Femur (tissue), 1 donor: ENCODE results near the gene C8B.

Experiments used
- DNase-seq: peaks from one replicate; pipeline ENCODE4 v3.0.0-alpha.2; 2017

C8B gene

GRCh38 chr1:56929492-56929891, 36.3 kb downstream of the C8B start:
- DNase-seq: no peak

GRCh38 chr1:56927986-56928385, 37.8 kb downstream of the C8B start:
- DNase-seq: no peak

GRCh38 chr1:56927171-56927570, 38.6 kb downstream of the C8B start:
- no peak for DNase-seq

GRCh38 chr1:56925193-56925592, 40.6 kb downstream of the C8B start:
- DNase-seq: no peak

- no peak for DNase-seq
Measured at GRCh38 chr1:56924116-56924515, 41.7 kb downstream of the C8B start.

GRCh38 chr1:56923201-56923600, 42.6 kb downstream of the C8B start:
- DNase-seq: no peak

- no peak for DNase-seq
Measured at GRCh38 chr1:56922507-56922906, 43.3 kb downstream of the C8B start.

GRCh38 chr1:56922070-56922469, 43.7 kb downstream of the C8B start:
- DNase-seq: no peak

- no peak for DNase-seq
Measured at GRCh38 chr1:56921479-56921878, 44.3 kb downstream of the C8B start.

- peak; percentile 21 for DNase-seq
Measured at GRCh38 chr1:56920591-56921001, 45.2 kb downstream of the C8B start.

- no peak for DNase-seq
Measured at GRCh38 chr1:56917356-56917755, 48.5 kb downstream of the C8B start.

GRCh38 chr1:56916630-56917029, 49.2 kb downstream of the C8B start:
- no peak for DNase-seq

GRCh38 chr1:56915960-56916359, 49.9 kb downstream of the C8B start:
- no peak for DNase-seq

- DNase-seq: no peak
Measured at GRCh38 chr1:56912325-56912724, 53.5 kb downstream of the C8B start.

- no peak for DNase-seq
Measured at GRCh38 chr1:56911098-56911938, 54.5 kb downstream of the C8B start.

- no peak for DNase-seq
Measured at GRCh38 chr1:56910441-56910985, 55.3 kb downstream of the C8B start.

- no peak for DNase-seq
Measured at GRCh38 chr1:56908619-56909221, 57.1 kb downstream of the C8B start.

GRCh38 chr1:56905667-56906066, 60.1 kb downstream of the C8B start:
- no peak for DNase-seq

GRCh38 chr1:56904663-56905397, 61.0 kb downstream of the C8B start:
- no peak for DNase-seq

GRCh38 chr1:56903778-56904177, 62.0 kb downstream of the C8B start:
- no peak for DNase-seq

- DNase-seq: no peak
Measured at GRCh38 chr1:56901716-56902115, 64.1 kb downstream of the C8B start.

- no peak for DNase-seq
Measured at GRCh38 chr1:56898879-56899278, 66.9 kb downstream of the C8B start.

GRCh38 chr1:56898005-56898373, 67.8 kb downstream of the C8B start:
- no peak for DNase-seq
